Gastrocnemius medialis (tissue), 4 donors: ENCODE results near the gene EPB41L1. TPM values are rescaled to one million over a fixed set of nuclear protein-coding genes. Genes with fewer than 3 reads are reported as not detected.

Source experiments
- ATAC-seq, 2 donors: fragments of 150-250 bp; one replicate each; pipeline ENCODE4 v1.9.1; 2016
- DNase-seq, 2 donors: peaks; one replicate each; pipeline ENCODE4 v3.0.0-alpha.2; 2019
- H3K27ac ChIP-seq, 4 donors: fragments of 200-600 bp; sonication (generic); 1 replicate in 1 of 4; 2 replicates in 3 of 4; pipeline ENCODE4 v1.5.1; 2016 to 2018; ENCODE audit warnings: mild to moderate bottlenecking in 2 of 4, moderate library complexity in 1 of 4
- H3K27me3 ChIP-seq, 3 donors: fragments of 200-600 bp; sonication (generic) in 2 of 3; 1 replicate in 1 of 3; 2 replicates in 2 of 3; pipeline versions ENCODE4 v1.5.1 to v1.6.0; 2016 to 2019; ENCODE audit warnings: mild to moderate bottlenecking in 1 of 3, moderate library complexity in 1 of 3
- H3K36me3 ChIP-seq, 2 donors: fragments of 200-600 bp; sonication (generic) in 1 of 2; one replicate each; pipeline ENCODE4 v1.5.1; 2017 to 2018
- H3K4me1 ChIP-seq, 2 donors: fragments of 200-600 bp; sonication (generic) in 1 of 2; one replicate each; pipeline ENCODE4 v1.5.1; 2016 to 2017; ENCODE audit warnings: mild to moderate bottlenecking in 2 of 2
- H3K4me3 ChIP-seq, 4 donors: fragments of 200-600 bp; sonication (generic) in 3 of 4; 1 replicate in 1 of 4; 2 replicates in 3 of 4; pipeline ENCODE4 v1.5.1; 2016 to 2019; ENCODE audit warnings: mild to moderate bottlenecking in 2 of 4
- H3K9me3 ChIP-seq, 3 donors: fragments of 200-600 bp; sonication (generic) in 2 of 3; 1 replicate in 1 of 3; 2 replicates in 2 of 3; pipeline ENCODE4 v1.5.1; 2016 to 2019
- POLR2A ChIP-seq, 2 donors: fragments of 450-650 bp; IDR thresholded peaks; one replicate each; pipeline ENCODE4 v1.6.1; 2017; ENCODE audit warnings: antibody characterized with exemption in 2 of 2, mild to moderate bottlenecking in 2 of 2, moderate library complexity in 2 of 2
- in situ Hi-C, 4 donors: fragments of 200-750 bp; cut with MboI; loops; one replicate each; pipeline versions ENCODE4 v1.15.0 to v1.8.0; 2017; ENCODE audit warnings: low sequenced_read_pairs in 4 of 4
- intact Hi-C: fragments of 100-400 bp; cut with DNase I; formaldehyde crosslinking; loops from one replicate; pipeline ENCODE4 v1.15.1; 2023; ENCODE audit warnings: low total_unique reads
- total RNA-seq, 4 donors: library from RNA; depleted of rRNA; stranded (reverse); fragments of >200 nt; gene quantifications; one replicate each; pipeline versions ENCODE4 v1.1.0 to v1.2.3, GENCODE V29; 2016
- TF ChIP-seq, protein P1 (sequence below), 5 experiments: fragments of 450-650 bp in 3 of 5; fragments of 200-600 bp in 2 of 5; sonication (generic) in 2 of 5; IDR thresholded peaks in 4 of 5; conservative IDR thresholded peaks in 1 of 5; 1 replicate in 4 of 5; 2 replicates in 1 of 5; pipeline ENCODE4 v1.5.1; 2016 to 2019; ENCODE audit warnings: antibody characterized with exemption in 5 of 5, mild to moderate bottlenecking in 3 of 5, moderate library complexity in 3 of 5

EPB41L1 gene
- total RNA-seq, 4 donors from 2014 or later: 2.3 to 11.4 (median 7.4) TPM

DNA sequence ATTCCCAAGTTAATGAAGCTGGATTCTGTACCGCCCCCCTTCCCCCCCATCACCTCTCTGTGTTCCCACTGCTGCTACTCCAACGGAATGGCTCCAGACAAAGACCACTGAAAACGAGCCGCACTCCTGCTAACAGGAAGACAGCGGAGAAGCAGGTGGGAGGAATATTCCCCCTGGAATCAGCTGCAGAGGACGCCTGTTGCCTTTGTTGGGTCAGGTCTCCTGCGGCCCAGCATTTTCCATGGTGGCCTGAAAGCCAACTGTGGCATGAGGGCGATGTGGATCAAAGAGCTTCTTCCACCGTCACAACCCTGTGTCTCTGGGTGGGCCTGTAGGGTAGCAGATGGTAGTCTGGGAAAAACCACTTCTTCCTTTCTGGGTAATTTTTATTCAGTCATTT is 98.5 kb downstream of the EPB41L1 start:
- Histone ChIP-seq H3K27ac (no peak overlapping the region), H3K27me3 (no peaks in the 10 kb centered on the region), H3K4me3 (no peak overlapping the region), H3K36me3 (peaks cover 0 to 27% of the 10 kb centered on the region in 2 donors), H3K4me1 (no peaks in the 10 kb centered on the region), H3K9me3 (no peaks in the 10 kb centered on the region)
- DNase-seq (no peak), ATAC-seq (no peak)
- TF ChIP-seq POLR2A (IDR thresholded peaks at IDR 0.05): no peak
- TF ChIP-seq, protein P1, sequence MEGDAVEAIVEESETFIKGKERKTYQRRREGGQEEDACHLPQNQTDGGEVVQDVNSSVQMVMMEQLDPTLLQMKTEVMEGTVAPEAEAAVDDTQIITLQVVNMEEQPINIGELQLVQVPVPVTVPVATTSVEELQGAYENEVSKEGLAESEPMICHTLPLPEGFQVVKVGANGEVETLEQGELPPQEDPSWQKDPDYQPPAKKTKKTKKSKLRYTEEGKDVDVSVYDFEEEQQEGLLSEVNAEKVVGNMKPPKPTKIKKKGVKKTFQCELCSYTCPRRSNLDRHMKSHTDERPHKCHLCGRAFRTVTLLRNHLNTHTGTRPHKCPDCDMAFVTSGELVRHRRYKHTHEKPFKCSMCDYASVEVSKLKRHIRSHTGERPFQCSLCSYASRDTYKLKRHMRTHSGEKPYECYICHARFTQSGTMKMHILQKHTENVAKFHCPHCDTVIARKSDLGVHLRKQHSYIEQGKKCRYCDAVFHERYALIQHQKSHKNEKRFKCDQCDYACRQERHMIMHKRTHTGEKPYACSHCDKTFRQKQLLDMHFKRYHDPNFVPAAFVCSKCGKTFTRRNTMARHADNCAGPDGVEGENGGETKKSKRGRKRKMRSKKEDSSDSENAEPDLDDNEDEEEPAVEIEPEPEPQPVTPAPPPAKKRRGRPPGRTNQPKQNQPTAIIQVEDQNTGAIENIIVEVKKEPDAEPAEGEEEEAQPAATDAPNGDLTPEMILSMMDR (IDR thresholded peaks at IDR 0.05 in 4 of 5, conservative IDR thresholded peaks at IDR 0.05 in 1 of 5): no peak
- in situ Hi-C loops (no loop called here), intact Hi-C loops (no loop called here)

DNA sequence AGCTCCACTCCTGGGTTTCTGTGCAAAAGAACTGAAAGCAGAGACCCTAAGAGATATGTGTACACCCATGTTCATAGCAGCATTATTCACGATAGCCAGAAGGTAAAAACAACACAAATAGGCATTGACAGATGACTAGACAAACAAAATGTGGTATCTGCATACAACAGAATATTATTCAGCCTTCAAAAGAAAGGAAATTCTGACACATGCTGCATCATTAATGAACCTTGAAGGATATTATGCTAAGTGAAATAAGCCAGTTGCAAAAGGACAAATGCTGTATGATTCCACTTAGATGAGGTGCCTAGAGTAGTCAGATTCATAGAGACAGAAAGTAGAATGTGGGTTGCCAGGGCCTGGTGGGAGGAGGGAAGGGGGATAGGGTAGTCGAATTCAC is 99.5 kb downstream of the EPB41L1 start:
- H3K9me3 ChIP-seq: no peaks in the 10 kb centered on the region
- H3K4me1 ChIP-seq: no peaks in the 10 kb centered on the region
- no peak overlapping the region for H3K4me3 ChIP-seq
- no peaks in the 10 kb centered on the region for H3K27me3 ChIP-seq
- DNase-seq (no peak), ATAC-seq (no peak)
- in situ Hi-C loops (no loop called here), intact Hi-C loops (no loop called here)
- peaks cover 0 to 20% of the 10 kb centered on the region in 2 donors for H3K36me3 ChIP-seq
- H3K27ac ChIP-seq: no peak overlapping the region
- no peak for TF ChIP-seq POLR2A (IDR thresholded peaks at IDR 0.05)
- TF ChIP-seq, protein P1 (IDR thresholded peaks at IDR 0.05 in 4 of 5, conservative IDR thresholded peaks at IDR 0.05 in 1 of 5): no peak

DNA sequence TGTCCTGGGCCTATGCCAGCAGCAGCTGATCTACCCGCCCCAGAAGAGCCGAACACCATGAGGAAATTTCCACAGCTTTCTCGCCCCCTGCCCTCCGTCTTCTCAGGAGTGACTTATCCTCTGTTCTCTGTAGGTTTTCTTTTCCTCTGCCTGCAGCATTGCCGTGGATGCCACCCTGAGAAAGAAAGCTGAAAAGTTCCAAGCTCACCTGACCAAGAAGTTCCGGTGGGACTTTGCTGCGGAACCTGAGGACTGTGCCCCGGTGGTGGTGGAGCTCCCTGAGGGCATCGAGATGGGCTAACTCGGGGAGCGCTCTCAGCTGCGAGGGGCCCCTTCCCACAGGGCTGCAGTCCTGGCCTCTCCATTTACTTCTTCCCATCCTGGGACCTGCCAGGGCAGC is 100.9 kb downstream of the EPB41L1 start:
- ATAC-seq: no peak
- Histone ChIP-seq H3K4me3 (no peak overlapping the region), H3K9me3 (no peaks in the 10 kb centered on the region), H3K36me3 (peaks cover 0 to 20% of the 10 kb centered on the region in 2 donors), H3K27me3 (no peaks in the 10 kb centered on the region), H3K27ac (no peak overlapping the region), H3K4me1 (no peaks in the 10 kb centered on the region)
- intact Hi-C loops (no loop called here), in situ Hi-C loops (no loop called here)
- no peak for TF ChIP-seq POLR2A (IDR thresholded peaks at IDR 0.05)
- TF ChIP-seq, protein P1 (IDR thresholded peaks at IDR 0.05 in 4 of 5, conservative IDR thresholded peaks at IDR 0.05 in 1 of 5): no peak
- no peak for DNase-seq

DNA sequence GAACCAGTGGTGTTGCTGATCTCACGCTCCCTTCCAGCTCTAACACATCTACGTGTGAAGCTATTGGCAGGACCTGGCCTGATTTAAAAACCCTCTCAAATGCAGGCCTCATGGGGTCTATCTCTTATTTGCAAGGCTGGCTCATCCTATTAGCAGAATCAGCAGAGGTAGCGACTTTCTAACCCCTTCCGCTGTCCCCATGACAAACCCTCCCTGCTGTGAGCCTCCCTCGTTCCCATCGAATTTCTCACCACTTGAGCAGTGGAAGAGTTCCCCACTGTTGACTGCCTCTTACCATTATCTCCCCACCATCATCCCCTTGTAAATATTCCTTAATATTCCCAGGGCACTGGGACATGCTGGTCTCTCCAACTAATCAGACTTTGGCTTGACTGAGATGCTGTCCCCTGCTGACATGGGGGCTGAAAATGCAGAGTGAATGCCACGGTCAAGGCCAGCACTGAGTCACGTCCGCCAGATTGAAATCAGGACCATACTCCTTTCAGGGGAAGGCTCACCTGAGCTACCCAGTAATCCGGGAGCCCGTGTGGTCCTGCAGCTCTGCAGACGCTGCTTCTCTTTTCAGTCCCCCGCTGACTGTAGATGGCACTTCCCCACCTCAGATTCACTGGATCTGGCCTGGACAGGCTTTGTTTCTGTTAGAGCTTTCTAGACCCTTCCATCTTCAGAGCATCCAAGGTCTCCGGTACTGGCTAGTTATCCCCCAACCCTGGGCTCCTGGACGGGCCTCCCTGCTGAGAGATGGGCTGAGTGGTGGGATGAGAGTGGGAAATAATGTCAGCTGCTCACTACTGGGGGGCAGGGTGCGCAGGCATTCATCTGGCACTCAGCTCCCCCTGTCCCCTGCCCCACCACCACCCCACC is 104.9 kb downstream of the EPB41L1 start:
- Histone ChIP-seq H3K36me3 (peaks cover 0 to 14% of the 10 kb centered on the region in 2 donors), H3K4me3 (no peak overlapping the region), H3K9me3 (no peaks in the 10 kb centered on the region), H3K4me1 (no peaks in the 10 kb centered on the region), H3K27me3 (no peaks in the 10 kb centered on the region), H3K27ac (no peak overlapping the region)
- intact Hi-C loops: no loop called here
- no peak for DNase-seq
- in situ Hi-C loops: no loop called here
- TF ChIP-seq POLR2A (IDR thresholded peaks at IDR 0.05): no peak
- TF ChIP-seq, protein P1 (IDR thresholded peaks at IDR 0.05 in 4 of 5, conservative IDR thresholded peaks at IDR 0.05 in 1 of 5): no peak
- no peak for ATAC-seq
